Activated B cell treated with CpG ODN at 0.5 μM for 24 hours (primary cell): ENCODE results near the gene PLAC1. TPM values are rescaled to one million over a fixed set of nuclear protein-coding genes. Genes with fewer than 3 reads are reported as not detected.

Source experiments
- ATAC-seq: fragments of 200-7000 bp; cut with Tn5 transposase; one replicate; pipeline ENCODE4 v1.10.0; 2021; ENCODE audit warnings: low read depth, mild to moderate bottlenecking, moderate library complexity
- CTCF ChIA-PET: fragments of 350-600 bp; sonication (Branson Sonifier 250); formaldehyde crosslinking; loops from one replicate; lab custom pipeline; 2021; ENCODE audit warnings: antibody characterized with exemption; lab: Charles Lee
- POLR2A ChIA-PET: fragments of 350-600 bp; sonication (Branson Sonifier 250); formaldehyde crosslinking; loops from one replicate; lab custom pipeline; 2021; ENCODE audit warnings: antibody characterized with exemption; lab: Charles Lee
- DNase-seq: peaks from one replicate; pipeline ENCODE4 v3.0.0; 2022
- H3K27ac Mint-ChIP-seq: one replicate; pipeline ENCODE4 v1.8.0; 2020; ENCODE audit warnings: mixed read lengths
- H3K27me3 Mint-ChIP-seq: one replicate; pipeline ENCODE4 v1.8.0; 2021; ENCODE audit warnings: mixed read lengths
- H3K36me3 Mint-ChIP-seq: one replicate; pipeline ENCODE4 v1.8.0; 2021; ENCODE audit warnings: low read depth, mixed read lengths
- H3K4me1 Mint-ChIP-seq: one replicate; pipeline ENCODE4 v1.8.0; 2021; ENCODE audit warnings: mixed read lengths
- H3K4me3 Mint-ChIP-seq: one replicate; pipeline ENCODE4 v1.8.0; 2020; ENCODE audit warnings: mild to moderate bottlenecking, mixed read lengths
- H3K9me3 Mint-ChIP-seq: one replicate; pipeline ENCODE4 v1.8.0; 2020; ENCODE audit warnings: mixed read lengths
- intact Hi-C: fragments of 100-400 bp; cut with micrococcal nuclease; formaldehyde crosslinking; loops from one replicate; pipeline ENCODE4 v1.15.1; 2024
- total RNA-seq: library from RNA; stranded (reverse); gene quantifications from 2 replicates; pipeline ENCODE4 v1.2.3, GENCODE V29; 2022
- TF ChIP-seq, protein P1 (sequence below): fragments of 200-600 bp; IDR thresholded peaks from one replicate; pipeline ENCODE4 v1.8.0; 2022; ENCODE audit warnings: antibody characterized with exemption, mild to moderate bottlenecking

PLAC1 gene
- total RNA-seq, 1 donor from 2014 or later, result not detected

DNA sequence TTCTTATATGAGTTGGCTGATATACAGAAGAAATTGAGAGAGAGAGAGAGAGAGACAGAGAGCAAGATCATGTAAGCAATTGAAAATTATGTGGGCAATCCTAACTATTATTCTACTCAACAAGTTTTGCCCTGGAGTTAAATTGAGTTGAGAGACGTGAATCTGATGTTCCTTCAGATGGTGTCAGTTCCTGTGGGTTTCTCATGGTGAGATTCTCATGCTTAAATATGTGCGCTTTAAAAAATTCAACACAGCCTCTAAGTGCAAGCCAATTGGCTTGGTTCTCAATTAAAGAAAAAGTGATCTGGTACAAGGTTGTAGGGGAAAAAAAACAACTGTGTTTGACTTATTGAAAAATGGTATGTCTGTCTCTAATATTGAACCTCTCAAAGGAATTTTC is 35.4 kb upstream of the PLAC1 start:
- H3K4me1 Mint-ChIP-seq, result no peaks in the 10 kb centered on the region

DNA sequence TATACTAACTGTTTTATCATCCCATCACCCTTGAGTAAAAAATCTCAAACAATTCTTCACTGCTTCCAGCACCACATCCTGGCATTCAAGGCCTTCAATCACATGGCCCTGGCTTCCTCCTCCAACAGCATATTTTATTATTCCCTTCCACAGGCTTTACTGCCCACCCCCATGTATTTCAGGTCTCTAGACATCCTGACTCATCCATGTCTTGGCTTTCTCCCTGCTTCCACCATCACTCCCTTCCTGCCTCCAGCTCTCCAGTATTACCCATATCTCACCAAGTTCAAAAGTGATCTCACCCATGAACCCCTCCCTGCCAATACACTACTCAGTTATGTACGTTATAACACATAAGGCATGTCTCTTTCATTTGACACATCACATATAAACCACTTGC is 34.7 kb upstream of the PLAC1 start:
- H3K4me1 Mint-ChIP-seq, result no peaks in the 10 kb centered on the region
- H3K9me3 Mint-ChIP-seq, result no peaks in the 10 kb centered on the region
- DNase-seq (no peak), ATAC-seq (no peak)
- intact Hi-C loops, result no loop called here
- ChIA-PET POLR2A (no interaction called here), CTCF (no interaction called here)
- H3K27me3 Mint-ChIP-seq, result no peaks in the 10 kb centered on the region
- TF ChIP-seq, protein P1, sequence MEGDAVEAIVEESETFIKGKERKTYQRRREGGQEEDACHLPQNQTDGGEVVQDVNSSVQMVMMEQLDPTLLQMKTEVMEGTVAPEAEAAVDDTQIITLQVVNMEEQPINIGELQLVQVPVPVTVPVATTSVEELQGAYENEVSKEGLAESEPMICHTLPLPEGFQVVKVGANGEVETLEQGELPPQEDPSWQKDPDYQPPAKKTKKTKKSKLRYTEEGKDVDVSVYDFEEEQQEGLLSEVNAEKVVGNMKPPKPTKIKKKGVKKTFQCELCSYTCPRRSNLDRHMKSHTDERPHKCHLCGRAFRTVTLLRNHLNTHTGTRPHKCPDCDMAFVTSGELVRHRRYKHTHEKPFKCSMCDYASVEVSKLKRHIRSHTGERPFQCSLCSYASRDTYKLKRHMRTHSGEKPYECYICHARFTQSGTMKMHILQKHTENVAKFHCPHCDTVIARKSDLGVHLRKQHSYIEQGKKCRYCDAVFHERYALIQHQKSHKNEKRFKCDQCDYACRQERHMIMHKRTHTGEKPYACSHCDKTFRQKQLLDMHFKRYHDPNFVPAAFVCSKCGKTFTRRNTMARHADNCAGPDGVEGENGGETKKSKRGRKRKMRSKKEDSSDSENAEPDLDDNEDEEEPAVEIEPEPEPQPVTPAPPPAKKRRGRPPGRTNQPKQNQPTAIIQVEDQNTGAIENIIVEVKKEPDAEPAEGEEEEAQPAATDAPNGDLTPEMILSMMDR, result no peak
- H3K4me3 Mint-ChIP-seq, result no peak overlapping the region
- H3K36me3 Mint-ChIP-seq, result no peaks in the 10 kb centered on the region
- no peak overlapping the region for H3K27ac Mint-ChIP-seq

More for the DNA sequence above, 35.4 kb upstream of the PLAC1 start:
- H3K27me3 Mint-ChIP-seq, result no peaks in the 10 kb centered on the region
- ChIA-PET POLR2A (no interaction called here), CTCF (no interaction called here)
- H3K27ac Mint-ChIP-seq, result no peak overlapping the region
- TF ChIP-seq, protein P1, result no peak
- H3K36me3 Mint-ChIP-seq, result no peaks in the 10 kb centered on the region
- H3K4me3 Mint-ChIP-seq, result no peak overlapping the region
- no peak for DNase-seq
- no peak for ATAC-seq
- H3K9me3 Mint-ChIP-seq, result no peaks in the 10 kb centered on the region
- intact Hi-C loops, result no loop called here

DNA sequence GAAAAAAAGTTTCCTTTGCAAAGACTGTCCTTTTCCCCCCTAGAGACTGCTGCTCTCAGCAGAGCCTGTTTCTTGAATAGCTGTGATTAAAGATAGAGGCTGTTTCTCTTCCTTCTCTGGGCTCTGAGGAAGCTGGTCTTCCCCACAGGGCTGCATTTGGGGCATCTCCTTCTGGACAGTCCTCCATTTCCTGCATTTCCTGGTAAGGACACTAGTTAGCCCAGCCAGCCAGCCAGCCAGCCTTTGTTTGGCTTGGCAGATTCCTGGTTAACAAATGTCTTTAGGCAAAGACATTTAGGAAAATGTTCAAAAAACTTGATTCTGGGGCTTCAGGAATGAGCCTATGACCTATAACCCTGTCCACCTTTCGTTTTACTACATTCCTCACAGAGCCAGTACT is 34.0 kb upstream of the PLAC1 start:
- TF ChIP-seq, protein P1, result no peak
- no peaks in the 10 kb centered on the region for H3K36me3 Mint-ChIP-seq

DNA sequence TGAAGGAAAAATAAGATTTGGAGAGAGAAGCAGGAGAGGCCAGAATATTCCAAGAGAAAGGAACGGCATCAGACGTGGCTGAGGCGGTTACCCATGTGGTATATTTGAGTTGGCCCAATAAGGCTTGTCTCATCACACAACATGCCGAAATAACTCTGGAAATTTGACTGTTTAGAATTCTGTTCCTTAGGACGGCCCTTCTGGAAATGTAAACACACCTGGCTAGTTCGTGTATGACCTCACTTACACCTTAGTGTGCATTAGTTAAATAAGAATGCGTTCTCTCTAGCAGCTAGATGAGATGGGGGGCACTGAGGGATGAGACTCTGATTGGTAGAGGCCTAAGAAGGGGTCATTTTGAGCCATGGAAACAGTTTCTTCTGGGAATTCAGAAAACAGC is 33.2 kb upstream of the PLAC1 start:
- ChIA-PET CTCF (no interaction called here), POLR2A (no interaction called here)
- no peaks in the 10 kb centered on the region for H3K27me3 Mint-ChIP-seq
- H3K4me1 Mint-ChIP-seq, result no peaks in the 10 kb centered on the region
- ATAC-seq (no peak), DNase-seq (no peak)
- TF ChIP-seq, protein P1, result no peak
- no peak overlapping the region for H3K4me3 Mint-ChIP-seq
- intact Hi-C loops, result no loop called here
- no peak overlapping the region for H3K27ac Mint-ChIP-seq
- H3K9me3 Mint-ChIP-seq, result no peaks in the 10 kb centered on the region
- H3K36me3 Mint-ChIP-seq, result no peaks in the 10 kb centered on the region

More for the DNA sequence above, 34.0 kb upstream of the PLAC1 start:
- DNase-seq (no peak), ATAC-seq (no peak)
- POLR2A ChIA-PET, result no interaction called here
- CTCF ChIA-PET, result no interaction called here
- Mint-ChIP-seq H3K27ac (no peak overlapping the region), H3K9me3 (no peaks in the 10 kb centered on the region), H3K4me3 (no peak overlapping the region), H3K4me1 (no peaks in the 10 kb centered on the region), H3K27me3 (no peaks in the 10 kb centered on the region)
- intact Hi-C loops, result no loop called here

- H3K9me3 Mint-ChIP-seq, result no peaks in the 10 kb centered on the region
- DNase-seq (no peak), ATAC-seq (no peak)
- TF ChIP-seq, protein P1, result no peak
- no peak overlapping the region for H3K4me3 Mint-ChIP-seq
- no peaks in the 10 kb centered on the region for H3K27me3 Mint-ChIP-seq
- H3K27ac Mint-ChIP-seq, result no peak overlapping the region
- ChIA-PET CTCF (no interaction called here), POLR2A (no interaction called here)
- no peaks in the 10 kb centered on the region for H3K36me3 Mint-ChIP-seq
- no peaks in the 10 kb centered on the region for H3K4me1 Mint-ChIP-seq
- intact Hi-C loops, result no loop called here
These were observed 30.6 kb upstream of the PLAC1 start for GRCh38 chrX:134688839-134689238.
